ENCODE results near the gene NFIB. TPM values are rescaled to one million over a fixed set of nuclear protein-coding genes. Genes with fewer than 3 reads are reported as not detected.

The NFIB gene
- total RNA-seq, 1 experiment from 2014 or later: 14.3 TPM

- Mint-ChIP-seq H3K27ac (no peak overlapping the region), H3K4me3 (no peak overlapping the region), H3K9me3 (no peaks in the 10 kb centered on the region), H3K27me3 (ENCODE audit: low read depth) (no peaks in the 10 kb centered on the region), H3K4me1 (peaks cover 13 to 15% of the 10 kb centered on the region in 2 experiments), H3K36me3 (ENCODE audit: insufficient read depth in 1 of 3, low read depth in 3 of 3) (no peaks in the 10 kb centered on the region; a peak in 1 of 7 replicates)
- Histone ChIP-seq H3K4me1 (ENCODE audit: insufficient read depth, low read length) (no peaks in the 10 kb centered on the region), H3T11ph (ENCODE audit: low read length) (no peak overlapping the region), H4K20me1 (ENCODE audit: control insufficient read depth, insufficient read depth, insufficient read length) (no peaks in the 10 kb centered on the region), H2BK12ac (ENCODE audit: insufficient read length, low read depth, low read length) (no peak overlapping the region), H3K79me1 (ENCODE audit: insufficient read depth, low read depth, low read length, poor library complexity, severe bottlenecking) (no peaks in the 10 kb centered on the region), H4K8ac (replicated peaks; ENCODE audit: insufficient read length, low read depth, low read length) (no peak overlapping the region), H4K5ac (ENCODE audit: insufficient read length, low read depth, low read length) (no peak overlapping the region), H2BK20ac (ENCODE audit: low read depth, low read length, poor library complexity, severe bottlenecking) (no peak overlapping the region), H3K79me2 (ENCODE audit: insufficient read depth, low read length) (no peaks in the 10 kb centered on the region), H3K4ac (ENCODE audit: low read depth, low read length) (no peak overlapping the region), H2BK15ac (ENCODE audit: low read depth, low read length) (no peak overlapping the region), H3K27ac (ENCODE audit: insufficient read length, low read depth, low read length) (no peak overlapping the region), H3K27me3 (ENCODE audit: insufficient read depth, low read length) (no peaks in the 10 kb centered on the region), H3K14ac (ENCODE audit: insufficient read depth, low read length) (no peak overlapping the region), H3K56ac (ENCODE audit: insufficient read length, low read depth, low read length) (no peak overlapping the region), H3K9ac (ENCODE audit: extremely low read depth, insufficient read length, low read length) (no peak overlapping the region), H3K23ac (ENCODE audit: insufficient read length, low read depth, low read length) (no peak overlapping the region), H2AK5ac (ENCODE audit: insufficient read length, low read length) (no peak overlapping the region), H3K18ac (ENCODE audit: insufficient read length, low read depth, low read length) (no peak overlapping the region), H3K23me2 (ENCODE audit: insufficient read length, low read depth, low read length, poor library complexity, severe bottlenecking) (no peaks in the 10 kb centered on the region), H4K91ac (ENCODE audit: insufficient read length, low read depth, low read length) (no peak overlapping the region), H2BK120ac (ENCODE audit: low read depth, low read length, poor library complexity, severe bottlenecking) (no peak overlapping the region), H2BK5ac (ENCODE audit: insufficient read length, low read length) (no peak overlapping the region), H3K4me2 (ENCODE audit: insufficient read depth, insufficient read length, low read length) (no peak overlapping the region), H2AFZ (ENCODE audit: low read length) (no peak overlapping the region), H3K9me3 (ENCODE audit: control insufficient read depth, low read depth, low read length) (no peaks in the 10 kb centered on the region)
- TF ChIP-seq CTCF (conservative IDR thresholded peaks at IDR 0.05): no peak
- WGBS (ENCODE audit: extremely low coverage, insufficient read length, low lambda C conversion rate): no CpG with 5 or more reads among the region's 1 CpG
- no peak for DNase-seq
Observed at GRCh38 chr9:14183001-14183400, 130.9 kb downstream of the NFIB start.

Measured in H9 (cell line).